H1 (cell line): ENCODE measurements around the gene FGF12.

Experiments
- CEBPB ChIP-seq: IDR thresholded peaks from 2 replicates; pipeline ENCODE4 v1.6.1; 2012; ENCODE audit warnings: low read depth, low read length
- TF ChIP-seq, protein P1 (sequence below), 3 experiments: IDR thresholded peaks; 1 replicate in 2 of 3; 2 replicates in 1 of 3; pipeline versions ENCODE4 v1.5.1 to v1.6.1; 2011; ENCODE audit warnings: low read length in 3 of 3, mild to moderate bottlenecking in 3 of 3, inconsistent platforms in 2 of 3, low read depth in 1 of 3, moderate library complexity in 1 of 3; ENCODE audit not compliant: insufficient read depth in 1 of 3; ENCODE audit errors: control extremely low read depth in 1 of 3

- TF ChIP-seq CEBPB: no peak
- TF ChIP-seq, protein P1, sequence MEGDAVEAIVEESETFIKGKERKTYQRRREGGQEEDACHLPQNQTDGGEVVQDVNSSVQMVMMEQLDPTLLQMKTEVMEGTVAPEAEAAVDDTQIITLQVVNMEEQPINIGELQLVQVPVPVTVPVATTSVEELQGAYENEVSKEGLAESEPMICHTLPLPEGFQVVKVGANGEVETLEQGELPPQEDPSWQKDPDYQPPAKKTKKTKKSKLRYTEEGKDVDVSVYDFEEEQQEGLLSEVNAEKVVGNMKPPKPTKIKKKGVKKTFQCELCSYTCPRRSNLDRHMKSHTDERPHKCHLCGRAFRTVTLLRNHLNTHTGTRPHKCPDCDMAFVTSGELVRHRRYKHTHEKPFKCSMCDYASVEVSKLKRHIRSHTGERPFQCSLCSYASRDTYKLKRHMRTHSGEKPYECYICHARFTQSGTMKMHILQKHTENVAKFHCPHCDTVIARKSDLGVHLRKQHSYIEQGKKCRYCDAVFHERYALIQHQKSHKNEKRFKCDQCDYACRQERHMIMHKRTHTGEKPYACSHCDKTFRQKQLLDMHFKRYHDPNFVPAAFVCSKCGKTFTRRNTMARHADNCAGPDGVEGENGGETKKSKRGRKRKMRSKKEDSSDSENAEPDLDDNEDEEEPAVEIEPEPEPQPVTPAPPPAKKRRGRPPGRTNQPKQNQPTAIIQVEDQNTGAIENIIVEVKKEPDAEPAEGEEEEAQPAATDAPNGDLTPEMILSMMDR (IDR thresholded peaks at IDR 0.05; ENCODE audit: control extremely low read depth in 1 of 3, insufficient read depth in 1 of 3, low read depth in 1 of 3, low read length in 3 of 3): no peak
These were observed 375.9 kb downstream of the FGF12 start for GRCh38 chr3:192351441-192351840.
